Liver (tissue), 3 donors: ENCODE data around the gene HSD17B12.
"Not testable (repeated sequence)": the region's sequence is repeated elsewhere in the genome, so short reads cannot be mapped to it uniquely, and the experiment has no call there.

ENCODE experiments used
- ATF3 ChIP-seq: IDR thresholded peaks from 2 replicates; pipeline ENCODE4 v1.6.1; 2016; ENCODE audit warnings: antibody characterized with exemption
- CTCF ChIP-seq: fragments of 150-350 bp; IDR thresholded peaks from 2 replicates; pipeline ENCODE4 v1.5.1; 2017; ENCODE audit warnings: improper control_type of control experiment, low read depth, low read length; ENCODE audit not compliant: missing input control
- GABPA ChIP-seq, 2 donors: IDR thresholded peaks in 1 of 2; conservative IDR thresholded peaks in 1 of 2; 2 replicates each; pipeline ENCODE4 v1.6.1; 2016; ENCODE audit warnings: antibody characterized with exemption in 2 of 2, mild to moderate bottlenecking in 1 of 2, moderate library complexity in 1 of 2
- HNF4A ChIP-seq, 2 donors: conservative IDR thresholded peaks; 2 replicates each; pipeline ENCODE4 v1.6.1; 2016; ENCODE audit warnings: antibody characterized with exemption in 2 of 2, mild to moderate bottlenecking in 2 of 2
- JUND ChIP-seq, 2 donors: IDR thresholded peaks; 2 replicates each; pipeline ENCODE4 v1.6.1; 2016; ENCODE audit warnings: antibody characterized with exemption in 2 of 2
- RAD21 ChIP-seq, 2 donors: IDR thresholded peaks; 2 replicates each; pipeline ENCODE4 v1.6.1; 2016; ENCODE audit warnings: antibody characterized with exemption in 2 of 2, mild to moderate bottlenecking in 2 of 2
- donor health status: healthy.
- donor health status: healthy.

GRCh38 chr11:43768654-43769053, 88.1 kb downstream of the HSD17B12 start:
- not testable (repeated sequence) for TF ChIP-seq GABPA (IDR thresholded peaks at IDR 0.05 in 1 of 2, conservative IDR thresholded peaks at IDR 0.05 in 1 of 2); ATF3; CTCF; HNF4A (conservative IDR thresholded peaks at IDR 0.05); RAD21 (IDR thresholded peaks at IDR 0.05); JUND (IDR thresholded peaks at IDR 0.05)
